ENCODE results near the gene ATRAID.

GRCh38 chr2:27250652-27251379 is 39.0 kb downstream of the ATRAID start:
- no peak for TF ChIP-seq LEF1 (IDR thresholded peaks at IDR 0.05; ENCODE audit: borderline replicate concordance)
- TF ChIP-seq L3MBTL2 (conservative IDR thresholded peaks at IDR 0.05): no peak
- no peak for TF ChIP-seq FOXM1 (IDR thresholded peaks at IDR 0.05; ENCODE audit: borderline replicate concordance)
- no peak for TF ChIP-seq BHLHE40 (IDR thresholded peaks at IDR 0.05; ENCODE audit: borderline replicate concordance)
- no peak for TF ChIP-seq NFRKB (IDR thresholded peaks at IDR 0.05)
- TF ChIP-seq TARDBP (IDR thresholded peaks at IDR 0.05): no peak
- TF ChIP-seq ZNF384 (IDR thresholded peaks at IDR 0.05): no peak
- no peak for TF ChIP-seq FOXK2 (IDR thresholded peaks at IDR 0.05)
- TF ChIP-seq CTBP1 (IDR thresholded peaks at IDR 0.05; ENCODE audit: borderline replicate concordance): no peak

All from HEK293T (cell line).